ENCODE data around the gene EEF1AKMT2.

Gene EEF1AKMT2

GRCh38 chr10:124721330-124722045 lies 70.2 kb downstream of the EEF1AKMT2 start:
- peak; percentile 69 for DNase-seq (ENCODE audit: low read depth)
- TF ChIP-seq, protein P1, sequence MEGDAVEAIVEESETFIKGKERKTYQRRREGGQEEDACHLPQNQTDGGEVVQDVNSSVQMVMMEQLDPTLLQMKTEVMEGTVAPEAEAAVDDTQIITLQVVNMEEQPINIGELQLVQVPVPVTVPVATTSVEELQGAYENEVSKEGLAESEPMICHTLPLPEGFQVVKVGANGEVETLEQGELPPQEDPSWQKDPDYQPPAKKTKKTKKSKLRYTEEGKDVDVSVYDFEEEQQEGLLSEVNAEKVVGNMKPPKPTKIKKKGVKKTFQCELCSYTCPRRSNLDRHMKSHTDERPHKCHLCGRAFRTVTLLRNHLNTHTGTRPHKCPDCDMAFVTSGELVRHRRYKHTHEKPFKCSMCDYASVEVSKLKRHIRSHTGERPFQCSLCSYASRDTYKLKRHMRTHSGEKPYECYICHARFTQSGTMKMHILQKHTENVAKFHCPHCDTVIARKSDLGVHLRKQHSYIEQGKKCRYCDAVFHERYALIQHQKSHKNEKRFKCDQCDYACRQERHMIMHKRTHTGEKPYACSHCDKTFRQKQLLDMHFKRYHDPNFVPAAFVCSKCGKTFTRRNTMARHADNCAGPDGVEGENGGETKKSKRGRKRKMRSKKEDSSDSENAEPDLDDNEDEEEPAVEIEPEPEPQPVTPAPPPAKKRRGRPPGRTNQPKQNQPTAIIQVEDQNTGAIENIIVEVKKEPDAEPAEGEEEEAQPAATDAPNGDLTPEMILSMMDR (IDR thresholded peaks at IDR 0.05; ENCODE audit: insufficient read depth, low read depth, low read length, missing control alignments): no peak
- H3K4me3 ChIP-seq (ENCODE audit: low read length): no peak overlapping the region

- DNase-seq (ENCODE audit: low read depth): peak; percentile 84
- no peak overlapping the region for H3K4me3 ChIP-seq (ENCODE audit: low read length)
- TF ChIP-seq, protein P1 (IDR thresholded peaks at IDR 0.05; ENCODE audit: insufficient read depth, low read depth, low read length, missing control alignments): peak; percentile 81
Measured at GRCh38 chr10:124719213-124719851, 72.4 kb downstream of the EEF1AKMT2 start.

- peak; percentile 47 for DNase-seq (ENCODE audit: low read depth)
- H3K4me3 ChIP-seq (ENCODE audit: low read length): no peak overlapping the region
- TF ChIP-seq, protein P1 (IDR thresholded peaks at IDR 0.05; ENCODE audit: insufficient read depth, low read depth, low read length, missing control alignments): no peak
Measured at GRCh38 chr10:124717911-124718741, 73.6 kb downstream of the EEF1AKMT2 start.

DNA sequence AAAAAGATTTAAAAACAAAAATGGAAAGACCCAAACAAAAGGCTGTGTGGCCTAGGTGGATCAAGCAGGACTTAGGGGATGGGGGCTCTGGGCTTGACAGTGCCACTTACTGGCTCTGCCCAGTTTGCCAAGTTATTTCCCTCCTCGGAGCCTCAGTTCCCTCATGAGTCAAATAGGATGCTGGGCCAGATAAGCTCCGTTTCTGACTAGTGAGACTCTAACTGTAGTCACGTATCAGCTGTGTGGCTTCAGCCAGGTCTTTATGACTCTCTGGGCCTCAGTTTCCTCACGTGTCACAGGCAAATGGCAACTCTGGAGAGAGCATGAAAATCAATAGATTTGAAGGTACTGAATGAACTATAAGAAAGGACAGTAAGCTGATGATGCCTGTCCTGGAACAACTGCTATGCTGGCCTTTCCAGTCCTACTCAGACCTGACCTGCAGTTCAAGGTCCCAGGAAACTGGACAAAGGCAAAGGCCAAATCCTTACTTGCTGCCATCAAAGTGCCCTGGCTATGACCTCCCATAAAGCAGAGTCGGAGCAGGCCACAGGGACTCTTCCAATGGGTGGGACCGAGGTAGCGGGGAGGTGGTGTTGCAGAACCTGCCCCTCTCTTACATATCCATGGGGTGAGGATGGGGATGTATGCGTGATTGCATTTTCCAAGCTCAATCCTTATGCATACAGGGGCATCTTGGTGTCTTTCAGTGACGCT lies 74.5 kb downstream of the EEF1AKMT2 start:
- no peak for DNase-seq (ENCODE audit: low read depth)
- H3K4me3 ChIP-seq (ENCODE audit: low read length): no peak overlapping the region
- TF ChIP-seq, protein P1 (IDR thresholded peaks at IDR 0.05; ENCODE audit: insufficient read depth, low read depth, low read length, missing control alignments): no peak

DNA sequence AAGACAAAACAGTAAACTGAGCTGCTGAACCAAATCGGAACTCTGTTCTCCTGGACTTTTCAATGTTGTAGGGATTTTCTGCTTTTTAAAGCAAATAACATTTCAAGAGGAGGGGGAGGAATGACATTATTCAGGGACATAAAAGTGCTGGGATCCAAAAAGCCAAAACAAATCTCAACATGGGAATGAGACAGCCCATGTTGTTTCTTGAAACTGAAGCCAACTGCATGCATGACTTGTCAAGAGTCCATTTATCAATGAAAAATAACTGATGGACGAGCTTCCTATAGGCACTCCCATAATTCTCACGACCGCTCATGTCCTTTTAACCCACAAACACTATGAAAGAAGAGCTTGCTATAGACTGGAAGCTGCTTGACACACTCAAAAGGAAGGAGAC lies 75.3 kb downstream of the EEF1AKMT2 start:
- no peak overlapping the region for H3K4me3 ChIP-seq (ENCODE audit: low read length)
- TF ChIP-seq, protein P1 (IDR thresholded peaks at IDR 0.05; ENCODE audit: insufficient read depth, low read depth, low read length, missing control alignments): no peak
- no peak for DNase-seq (ENCODE audit: low read depth)

GRCh38 chr10:124715439-124715838 lies 76.2 kb downstream of the EEF1AKMT2 start:
- TF ChIP-seq, protein P1 (IDR thresholded peaks at IDR 0.05; ENCODE audit: insufficient read depth, low read depth, low read length, missing control alignments): no peak
- H3K4me3 ChIP-seq (ENCODE audit: low read length): no peak overlapping the region
- no peak for DNase-seq (ENCODE audit: low read depth)
